GM23248 (cell line): ENCODE measurements around the gene TMEM234. TPM values are rescaled to one million over a fixed set of nuclear protein-coding genes. Genes with fewer than 3 reads are reported as not detected.

ENCODE experiments used
- DNase-seq: peaks from one replicate; pipeline ENCODE4 v3.0.0-alpha.2; 2015
- H2AFZ ChIP-seq: fragments of 200-600 bp; sonication (generic); 2 replicates; pipeline ENCODE4 v1.6.1; 2016; ENCODE audit warnings: antibody characterized with exemption
- H3F3A ChIP-seq: fragments of 200-600 bp; sonication (generic); 2 replicates; pipeline ENCODE4 v1.6.1; 2016; ENCODE audit warnings: mild to moderate bottlenecking, antibody characterized with exemption, mixed run types; ENCODE audit not compliant: insufficient read depth
- H3K27ac ChIP-seq: fragments of 200-600 bp; sonication (generic); 2 replicates; pipeline ENCODE4 v1.5.1; 2016; ENCODE audit warnings: mild to moderate bottlenecking
- H3K27me3 ChIP-seq: fragments of 200-600 bp; sonication (generic); replicated peaks from 2 replicates; pipeline ENCODE4 v1.6.1; 2016; ENCODE audit warnings: mild to moderate bottlenecking; ENCODE audit not compliant: insufficient read depth
- H3K36me3 ChIP-seq: fragments of 200-600 bp; sonication (generic); 2 replicates; pipeline ENCODE4 v1.6.1; 2016; ENCODE audit warnings: low read depth, mild to moderate bottlenecking
- H3K4me1 ChIP-seq: fragments of 200-600 bp; sonication (generic); 2 replicates; pipeline ENCODE4 v1.6.1; 2016; ENCODE audit warnings: mild to moderate bottlenecking; ENCODE audit not compliant: insufficient read depth
- H3K4me2 ChIP-seq: fragments of 200-600 bp; sonication (generic); one replicate; pipeline ENCODE4 v1.6.1; 2016; ENCODE audit warnings: mild to moderate bottlenecking; ENCODE audit not compliant: unreplicated experiment
- H3K4me3 ChIP-seq: fragments of 200-600 bp; sonication (generic); 2 replicates; pipeline ENCODE4 v1.5.1; 2016; ENCODE audit warnings: mild to moderate bottlenecking
- H3K79me2 ChIP-seq: fragments of 200-600 bp; sonication (generic); 2 replicates; pipeline ENCODE4 v1.6.1; 2016; ENCODE audit warnings: mild to moderate bottlenecking; ENCODE audit not compliant: insufficient read depth
- H3K9ac ChIP-seq: fragments of 200-600 bp; sonication (generic); 2 replicates; pipeline ENCODE4 v1.6.1; 2016; ENCODE audit warnings: mild to moderate bottlenecking
- H3K9me2 ChIP-seq: fragments of 200-600 bp; sonication (generic); 2 replicates; pipeline ENCODE4 v1.6.1; 2016; ENCODE audit warnings: mixed run types, mild to moderate bottlenecking, moderate library complexity; ENCODE audit not compliant: insufficient read depth
- H3K9me3 ChIP-seq: fragments of 200-600 bp; sonication (generic); one replicate; pipeline ENCODE4 v1.6.1; 2017; ENCODE audit warnings: low read depth
- H4K20me1 ChIP-seq: fragments of 200-600 bp; sonication (generic); 2 replicates; pipeline ENCODE4 v1.6.0; 2016; ENCODE audit not compliant: insufficient read depth
- EZH2 ChIP-seq: fragments of 200-600 bp; sonication (generic); IDR thresholded peaks from 2 replicates; pipeline ENCODE4 v1.6.1; 2018; ENCODE audit warnings: antibody characterized with exemption, mild to moderate bottlenecking; ENCODE audit not compliant: insufficient read depth, poor library complexity, severe bottlenecking
- EZH2phosphoT487 ChIP-seq: fragments of 200-600 bp; sonication (generic); IDR thresholded peaks from 2 replicates; pipeline ENCODE4 v1.6.1; 2018; ENCODE audit warnings: antibody characterized with exemption, moderate library complexity, mild to moderate bottlenecking, low read depth; ENCODE audit not compliant: insufficient read depth
- WGBS, 2 experiments: methylation state at CpG; one replicate each; pipeline ENCODE4 v1.1.6; 2015 to 2017; ENCODE audit warnings: low lambda C conversion rate in 2 of 2, low coverage in 1 of 2; ENCODE audit errors: missing lambda C conversion rate in 2 of 2; 5-methylcytosine and 5-hydroxymethylcytosine counted together
- in situ Hi-C: fragments of 300-500 bp; cut with MboI; formaldehyde crosslinking; loops from 2 replicates; pipeline ENCODE4 v1.15.0; 2020
- polyA plus RNA-seq: library from polyadenylated mRNA; unstranded; fragments of >200 nt; fragmentation: Nextera tagmentation; extraction: Ambion mirVana; gene quantifications from 2 replicates; pipeline ENCODE4 v1.2.1, GENCODE V29; 2016
- total RNA-seq: library from RNA; depleted of rRNA; stranded (reverse); fragments of >200 nt; shearing (Covaris generic); gene quantifications from 2 replicates; pipeline ENCODE4 v1.2.3, GENCODE V29; 2014

TMEM234 gene
- total and polyA plus RNA-seq, 2 experiments from 2014 or later = 23.5 to 26.1 TPM

DNA sequence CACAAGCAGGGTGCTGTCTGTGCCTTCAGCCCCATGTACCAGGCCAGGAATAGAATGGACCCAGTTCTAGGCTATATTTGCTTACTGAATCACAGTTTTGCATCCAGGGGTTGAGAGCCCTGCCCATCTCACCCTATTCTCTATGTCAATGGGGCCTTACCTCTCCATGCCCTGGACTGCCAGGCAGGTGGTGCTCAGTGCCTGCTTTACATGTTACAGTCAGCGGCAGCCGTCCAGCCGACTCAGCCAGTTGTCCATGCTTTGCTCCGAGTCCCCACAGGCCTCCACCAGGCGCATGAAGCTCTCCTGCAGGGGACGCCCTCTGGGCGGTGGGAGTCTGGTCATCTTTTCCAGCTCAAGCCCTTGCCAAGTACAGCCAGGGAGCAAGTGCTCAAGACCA is 12.6 kb upstream of the TMEM234 start:
- H4K20me1 ChIP-seq = no peaks in the 10 kb centered on the region
- 92 to 98% methylated on average over 7 of the region's 7 CpGs for WGBS, 2 experiments

DNA sequence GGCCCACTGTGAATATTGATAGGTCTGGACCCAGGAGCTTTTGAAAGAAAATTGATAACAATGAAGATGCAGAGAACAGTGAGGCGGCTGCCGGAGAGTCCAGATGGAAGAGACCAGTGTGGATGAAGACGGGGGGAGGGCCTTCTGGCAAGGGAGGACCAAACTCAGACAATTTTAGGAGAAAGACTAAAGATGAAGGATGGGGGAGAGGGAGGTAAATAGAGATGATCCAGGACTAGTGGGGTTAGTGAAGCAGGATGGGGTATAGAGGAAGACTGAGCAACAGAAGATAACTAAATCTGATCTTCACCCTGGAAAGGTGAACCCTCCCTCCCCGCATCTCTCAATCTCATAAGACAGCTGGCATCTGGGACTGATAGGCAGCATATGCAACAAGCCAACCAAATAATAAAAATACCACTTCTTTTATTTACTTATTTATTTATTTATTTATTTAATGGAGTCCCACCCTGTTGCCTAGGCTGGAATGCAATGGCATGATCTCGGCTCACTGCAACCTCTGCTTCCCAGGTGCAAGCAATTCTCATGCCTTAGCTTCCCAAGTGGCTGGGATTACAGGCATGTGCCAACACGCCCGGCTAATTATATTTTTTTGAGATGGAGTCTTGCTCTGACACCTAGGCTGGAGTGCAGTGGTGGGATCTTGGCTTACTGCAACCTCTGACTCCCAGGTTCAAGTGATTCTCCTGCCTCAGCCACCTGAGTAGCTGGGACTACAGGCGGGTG is 10.6 kb upstream of the TMEM234 start:
- Histone ChIP-seq H3K36me3 (peaks cover 34% of the 10 kb centered on the region), H2AFZ (no peak overlapping the region), H3K27me3 (no peaks in the 10 kb centered on the region), H3K79me2 (0 out of 2 replicates have a peak, but pooled peaks cover 2% of the 10 kb centered on the region), H3K4me3 (no peak overlapping the region), H3F3A (peaks cover 35% of the 10 kb centered on the region), H3K4me1 (peaks cover 16% of the 10 kb centered on the region), H4K20me1 (no peaks in the 10 kb centered on the region), H3K4me2 (no peak overlapping the region), H3K9ac (no peak overlapping the region), H3K9me3 (no peaks in the 10 kb centered on the region), H3K27ac (no peak overlapping the region), H3K9me2 (no peaks in the 10 kb centered on the region)
- DNase-seq = no peak
- 88 to 91% methylated on average over 8 of the region's 8 CpGs for WGBS, 2 experiments
- in situ Hi-C loops = no loop called here
- TF ChIP-seq EZH2phosphoT487 (no peak), EZH2 (no peak)

More for the DNA sequence above, 12.6 kb upstream of the TMEM234 start:
- 0 out of 2 replicates have a peak overlapping the region, but pooled peaks have one; percentile 65 for H3K9ac ChIP-seq
- no peaks in the 10 kb centered on the region for H3K79me2 ChIP-seq
- H3K36me3 ChIP-seq = peaks cover 16% of the 10 kb centered on the region
- DNase-seq = no peak
- no peak overlapping the region for H3K4me2 ChIP-seq
- H2AFZ ChIP-seq = no peak overlapping the region
- no peaks in the 10 kb centered on the region for H3K27me3 ChIP-seq
- TF ChIP-seq EZH2 (no peak), EZH2phosphoT487 (no peak)
- H3F3A ChIP-seq = peaks cover 34% of the 10 kb centered on the region
- H3K4me3 ChIP-seq = no peak overlapping the region
- in situ Hi-C loops = no loop called here
- H3K27ac ChIP-seq = peak overlapping the region; percentile 91
- peaks cover 16% of the 10 kb centered on the region for H3K4me1 ChIP-seq
- no peaks in the 10 kb centered on the region for H3K9me3 ChIP-seq
- no peaks in the 10 kb centered on the region for H3K9me2 ChIP-seq

DNA sequence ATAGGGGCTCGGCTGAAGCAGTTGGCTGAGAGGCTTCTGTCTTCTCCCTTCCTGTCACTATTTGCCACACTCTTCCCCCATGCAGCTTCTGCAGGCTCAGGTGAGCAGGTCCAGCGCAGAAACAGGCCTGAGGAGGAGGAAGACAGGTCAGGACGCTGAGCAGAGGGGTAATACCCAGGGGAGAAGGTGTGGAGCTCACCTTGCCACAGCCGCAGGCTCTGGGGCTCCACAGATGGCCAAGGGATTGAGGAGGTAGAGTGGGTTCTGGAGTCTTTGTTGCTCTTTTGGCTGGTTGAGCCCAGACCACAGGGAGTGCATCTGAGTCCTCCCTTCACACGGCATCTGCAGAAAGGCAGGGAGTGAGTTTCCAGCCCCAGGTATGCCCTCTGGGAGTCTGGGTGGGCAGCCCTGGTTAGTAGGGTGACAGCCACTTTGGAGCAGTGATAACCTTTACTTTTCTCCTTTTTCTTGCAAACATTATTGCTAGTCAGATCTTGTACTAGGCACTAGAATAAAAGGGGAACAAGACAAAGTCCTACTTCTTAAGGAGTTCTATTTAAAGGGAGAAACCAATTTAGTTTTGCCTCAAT is 9.8 kb upstream of the TMEM234 start:
- WGBS, 2 experiments = 82 to 83% methylated on average over 5 of the region's 5 CpGs
- Histone ChIP-seq H3K4me2 (no peak overlapping the region), H3K79me2 (0 out of 2 replicates have a peak, but pooled peaks cover 7% of the 10 kb centered on the region), H4K20me1 (no peaks in the 10 kb centered on the region), H2AFZ (no peak overlapping the region), H3K4me1 (peaks cover 14% of the 10 kb centered on the region), H3K9ac (no peak overlapping the region), H3K4me3 (no peak overlapping the region), H3K27me3 (no peaks in the 10 kb centered on the region), H3K9me2 (no peaks in the 10 kb centered on the region), H3K36me3 (peaks cover 40% of the 10 kb centered on the region), H3K9me3 (no peaks in the 10 kb centered on the region), H3K27ac (no peak overlapping the region), H3F3A (peaks cover 33% of the 10 kb centered on the region)
- DNase-seq = no peak
- TF ChIP-seq EZH2 (no peak), EZH2phosphoT487 (no peak)
- in situ Hi-C loops = no loop called here

- no peak overlapping the region for H3K4me2 ChIP-seq
- DNase-seq = peak; percentile 34
- H3K9me2 ChIP-seq = no peaks in the 10 kb centered on the region
- no peaks in the 10 kb centered on the region for H4K20me1 ChIP-seq
- WGBS, 2 experiments = 79 to 80% methylated on average over 3 of the region's 3 CpGs
- TF ChIP-seq EZH2 (no peak), EZH2phosphoT487 (no peak)
- H3K27me3 ChIP-seq = no peaks in the 10 kb centered on the region
- no peak overlapping the region for H3K9ac ChIP-seq
- peaks cover 4% of the 10 kb centered on the region; the same call in 1 of the 2 replicates for H3K4me1 ChIP-seq
- H3K79me2 ChIP-seq = peaks cover 38% of the 10 kb centered on the region
- H3K9me3 ChIP-seq = no peaks in the 10 kb centered on the region
- H2AFZ ChIP-seq = no peak overlapping the region
- no peak overlapping the region for H3K4me3 ChIP-seq
- H3K27ac ChIP-seq = no peak overlapping the region
- H3F3A ChIP-seq = peaks cover 11% of the 10 kb centered on the region; the same call in 1 of the 2 replicates
- H3K36me3 ChIP-seq = peaks cover 59% of the 10 kb centered on the region
- in situ Hi-C loops = no loop called here
Measured at GRCh38 chr1:32228771-32229170, 6.6 kb upstream of the TMEM234 start.
